CD4-positive, alpha-beta memory T cell (primary cell): ENCODE data around the gene LAMTOR2. TPM values are rescaled to one million over a fixed set of nuclear protein-coding genes. Genes with fewer than 3 reads are reported as not detected.

Experiments
- CTCF ChIA-PET: fragments of 350-600 bp; sonication (Branson Sonifier 250); formaldehyde crosslinking; loops from one replicate; lab custom pipeline; 2021; ENCODE audit warnings: inconsistent platforms; ENCODE audit not compliant: partially characterized antibody; lab: Charles Lee
- POLR2A ChIA-PET: fragments of 350-600 bp; sonication (Branson Sonifier 250); formaldehyde crosslinking; loops from one replicate; lab custom pipeline; 2021; ENCODE audit not compliant: partially characterized antibody; lab: Charles Lee
- DNase-seq, 5 donors: peaks; one replicate each; pipeline versions ENCODE4 v3.0.0 to v3.0.0-alpha.2; 2020 to 2022; ENCODE audit warnings: mixed read lengths in 1 of 5
- H3K27ac ChIP-seq: one replicate; pipeline ENCODE4 v1.7.0; 2013; ENCODE audit warnings: low read depth, low read length
- H3K27me3 ChIP-seq: 2 replicates; pipeline ENCODE4 v1.7.0; 2013; ENCODE audit warnings: mild to moderate bottlenecking, low read length, moderate library complexity; ENCODE audit not compliant: insufficient read depth
- H3K36me3 ChIP-seq: 2 replicates; pipeline ENCODE4 v1.7.0; 2013; ENCODE audit warnings: mild to moderate bottlenecking, low read length, moderate library complexity; ENCODE audit not compliant: insufficient read depth
- H3K4me1 ChIP-seq: 2 replicates; pipeline ENCODE4 v1.7.0; 2013; ENCODE audit warnings: mild to moderate bottlenecking, low read length, moderate library complexity; ENCODE audit not compliant: insufficient read depth
- H3K4me3 ChIP-seq, 2 donors: one replicate each; pipeline ENCODE4 v1.7.0; 2013; ENCODE audit warnings: low read length in 2 of 2, mild to moderate bottlenecking in 1 of 2
- H3K9me3 ChIP-seq, 2 donors: one replicate each; pipeline ENCODE4 v1.7.0; 2013; ENCODE audit warnings: low read length in 2 of 2, control low read depth in 1 of 2; ENCODE audit not compliant: control insufficient read depth in 1 of 2
- H3K27ac Mint-ChIP-seq, 7 donors: one replicate each; pipeline ENCODE4 v1.8.0; 2020 to 2021; ENCODE audit warnings: mixed read lengths in 7 of 7, mild to moderate bottlenecking in 6 of 7, inconsistent platforms in 3 of 7, moderate library complexity in 3 of 7
- H3K27me3 Mint-ChIP-seq, 2 donors: one replicate each; pipeline ENCODE4 v1.8.0; 2020 to 2021; ENCODE audit warnings: mixed read lengths in 2 of 2
- H3K36me3 Mint-ChIP-seq, 2 donors: one replicate each; pipeline ENCODE4 v1.8.0; 2020 to 2021; ENCODE audit warnings: mixed read lengths in 2 of 2, inconsistent platforms in 1 of 2, mild to moderate bottlenecking in 1 of 2
- H3K4me1 Mint-ChIP-seq, 4 donors: one replicate each; pipeline ENCODE4 v1.8.0; 2020 to 2021; ENCODE audit warnings: mixed read lengths in 4 of 4, mild to moderate bottlenecking in 1 of 4
- H3K4me3 Mint-ChIP-seq, 8 donors: one replicate each; pipeline ENCODE4 v1.8.0; 2020 to 2021; ENCODE audit warnings: mixed read lengths in 8 of 8, mild to moderate bottlenecking in 7 of 8, moderate library complexity in 6 of 8, inconsistent platforms in 3 of 8
- H3K9me3 Mint-ChIP-seq, 8 donors: one replicate each; pipeline ENCODE4 v1.8.0; 2020 to 2021; ENCODE audit warnings: mixed read lengths in 8 of 8, mild to moderate bottlenecking in 5 of 8, inconsistent platforms in 3 of 8, moderate library complexity in 1 of 8
- intact Hi-C: fragments of 100-400 bp; cut with micrococcal nuclease; formaldehyde crosslinking; loops from one replicate; pipeline ENCODE4 v1.15.1; 2023
- polyA plus RNA-seq, 2 donors: library from polyadenylated mRNA; unstranded; fragments of 300-500 nt; fragmentation: Illumina TruSeq; gene quantifications; one replicate each; pipeline ENCODE4 v1.2.3, GENCODE V29; 2021
- total RNA-seq, 2 experiments: library from RNA; stranded (reverse); gene quantifications; one replicate each; pipeline ENCODE4 v1.2.3, GENCODE V29; 2021

Gene LAMTOR2
- total and polyA plus RNA-seq, 4 experiments from 2014 or later = 33.0 to 151 (median 86.0) TPM

DNA sequence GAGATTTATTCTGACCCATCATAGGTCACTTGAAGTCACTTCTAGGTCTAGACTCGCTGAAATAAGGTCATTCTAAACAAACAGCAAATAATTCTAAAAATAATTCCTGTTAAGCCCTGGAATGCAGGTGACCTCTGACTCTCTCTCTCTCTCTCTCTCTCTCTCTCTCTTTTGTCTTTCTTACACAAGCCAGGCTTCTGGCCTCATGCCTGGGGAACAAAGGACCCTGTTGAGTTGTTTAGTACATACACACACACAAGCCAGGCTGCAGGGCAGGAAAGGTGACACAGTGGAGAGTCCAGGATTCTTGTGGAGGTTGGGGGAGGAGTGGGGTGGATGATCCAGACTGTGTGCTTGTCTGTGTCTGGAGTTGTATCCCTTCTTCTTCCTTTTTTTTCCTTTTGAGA lies 31.7 kb downstream of the LAMTOR2 start:
- Histone ChIP-seq H3K4me3 (no peak overlapping the region), H3K27me3 (peaks cover 10% of the 10 kb centered on the region), H3K27ac (no peak overlapping the region), H3K36me3 (no peaks in the 10 kb centered on the region), H3K9me3 (no peaks in the 10 kb centered on the region), H3K4me1 (peaks cover 17% of the 10 kb centered on the region)
- no peak overlapping the region for H3K27ac Mint-ChIP-seq
- peak overlapping the region in 1 of 8 donors; percentile 64 for H3K4me3 Mint-ChIP-seq
- no peaks in the 10 kb centered on the region for H3K36me3 Mint-ChIP-seq
- ChIA-PET CTCF (interaction anchor here (0.7 kb wide), 1 partner anchor 45 kb away, joined by 3 read pairs; no protein-coding TSS in a partner anchor), POLR2A (no interaction called here)
- peaks cover 14 to 16% of the 10 kb centered on the region in 2 donors for H3K27me3 Mint-ChIP-seq
- H3K4me1 Mint-ChIP-seq = peaks cover 11 to 22% (median 16%) of the 10 kb centered on the region in 4 donors
- intact Hi-C loops = no loop called here
- no peak for DNase-seq
- no peaks in the 10 kb centered on the region for H3K9me3 Mint-ChIP-seq

DNA sequence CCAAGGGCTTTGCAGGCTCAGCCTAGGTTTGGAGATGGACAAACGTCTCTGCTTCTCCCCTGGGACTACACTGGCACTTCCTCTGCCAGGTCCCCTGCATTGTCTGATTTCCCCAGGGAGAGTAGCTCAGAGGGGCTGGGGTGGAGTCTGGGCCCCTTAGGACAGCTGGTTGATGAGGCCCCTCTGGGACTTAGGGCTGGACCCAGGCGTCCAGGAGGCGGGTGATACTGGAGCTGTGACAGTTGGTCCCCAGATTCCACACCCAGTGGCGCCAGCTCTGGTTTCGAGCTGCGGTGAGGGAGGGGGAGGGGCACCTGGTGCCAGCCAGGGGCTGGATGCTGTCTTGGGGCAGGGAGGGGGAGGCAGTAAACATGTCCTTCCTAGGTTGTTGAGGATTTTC lies 35.1 kb downstream of the LAMTOR2 start:
- Histone ChIP-seq H3K27ac (no peak overlapping the region), H3K4me1 (no peaks in the 10 kb centered on the region), H3K27me3 (no peaks in the 10 kb centered on the region), H3K4me3 (no peak overlapping the region), H3K36me3 (no peaks in the 10 kb centered on the region), H3K9me3 (no peaks in the 10 kb centered on the region)
- Mint-ChIP-seq H3K4me3 (no peak overlapping the region), H3K4me1 (peaks cover 6 to 14% (median 7%) of the 10 kb centered on the region in 4 donors), H3K36me3 (no peaks in the 10 kb centered on the region), H3K9me3 (no peaks in the 10 kb centered on the region), H3K27ac (no peak overlapping the region), H3K27me3 (peaks cover 6 to 9% of the 10 kb centered on the region in 2 donors)
- ChIA-PET POLR2A (interaction anchor here (1.4 to 19.7 kb wide), 2 partner anchors 32 to 136 kb away, joined by 3 to 527 read pairs; partner anchors contain the start of gene LMNA), CTCF (interaction anchor here (1.1 to 18.7 kb wide), 12 partner anchors 10 to 135 kb away, joined by 3 to 716 read pairs (median 5); partner anchors contain the start of gene PMF1)
- intact Hi-C loops = loop anchor here (1.0 to 10.0 kb wide), 4 partner anchors 41 to 415 kb away; partner anchors contain the start of gene MEF2D
- no peak for DNase-seq

DNA sequence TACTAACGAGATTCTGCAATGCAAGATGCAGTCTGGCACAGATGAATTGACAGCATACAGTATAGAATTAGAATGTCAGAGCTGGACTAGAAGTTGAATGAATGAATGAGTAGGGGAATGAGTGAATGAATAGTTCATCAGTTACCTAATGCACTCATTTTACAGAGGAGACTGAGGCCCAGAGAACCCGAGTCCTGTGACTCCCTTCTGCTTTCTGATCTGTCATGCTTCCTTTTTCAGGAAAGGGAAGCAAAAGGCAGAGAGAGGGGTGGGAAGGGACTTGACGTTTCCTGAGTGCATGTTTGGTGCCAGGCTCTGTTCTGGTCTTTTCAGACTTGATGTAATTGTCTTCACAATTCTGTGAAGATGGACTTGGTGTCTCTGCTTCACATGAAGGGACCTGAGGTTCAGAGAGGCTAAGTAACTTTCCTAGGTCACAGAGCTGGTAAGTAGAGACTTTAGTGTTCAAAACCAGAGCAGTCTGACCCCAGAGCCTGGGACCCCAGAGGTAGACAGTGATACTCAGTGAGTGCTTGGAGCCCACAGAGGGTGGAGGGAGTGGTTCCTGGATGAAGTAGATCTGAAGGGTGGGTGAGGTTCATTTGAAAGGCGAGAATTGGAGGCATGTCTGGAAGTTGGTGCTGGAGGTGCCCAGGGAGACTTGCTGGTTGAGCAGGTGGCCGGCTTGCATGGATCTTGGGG lies 35.7 kb downstream of the LAMTOR2 start:
- peak overlapping the region in 1 of 8 donors; percentile 16 for H3K4me3 Mint-ChIP-seq

DNA sequence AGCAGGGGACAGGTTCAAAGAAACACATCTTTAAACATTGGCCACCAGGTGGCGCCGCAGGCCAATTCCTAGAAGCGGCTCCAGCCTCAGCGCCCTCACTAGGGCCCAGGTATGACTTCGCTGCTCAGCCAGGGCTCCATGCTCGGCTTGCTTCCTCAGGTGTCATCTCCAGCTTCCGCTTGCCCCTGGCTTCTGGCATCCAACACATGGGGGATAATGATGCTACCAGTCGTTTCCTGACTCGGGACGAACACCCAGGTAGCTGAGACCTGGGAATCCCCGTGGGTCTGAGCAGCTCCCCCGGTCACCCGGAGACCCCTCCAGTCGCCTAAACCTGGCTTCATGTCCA lies 36.2 kb downstream of the LAMTOR2 start:
- Histone ChIP-seq H3K9me3 (no peaks in the 10 kb centered on the region), H3K4me1 (peaks cover 6% of the 10 kb centered on the region), H3K27me3 (no peaks in the 10 kb centered on the region), H3K36me3 (no peaks in the 10 kb centered on the region), H3K27ac (no peak overlapping the region), H3K4me3 (no peak overlapping the region)
- Mint-ChIP-seq H3K27ac (peak overlapping the region in 5 of 7 donors; percentile 11 to 79 (median 61)), H3K27me3 (peaks cover 6 to 7% of the 10 kb centered on the region in 2 donors), H3K4me1 (peaks cover 6 to 18% (median 12%) of the 10 kb centered on the region in 4 donors), H3K9me3 (no peaks in the 10 kb centered on the region), H3K4me3 (peak overlapping the region in 1 of 8 donors; percentile 16), H3K36me3 (no peaks in the 10 kb centered on the region)
- intact Hi-C loops = loop anchor here (1.0 to 10.0 kb wide), 4 partner anchors 39 to 414 kb away; partner anchors contain the start of gene MEF2D
- peak; percentile 78 to 84 (median 81) for DNase-seq
- ChIA-PET CTCF (interaction anchor here (0.8 to 18.7 kb wide), 18 partner anchors 9 to 227 kb away, joined by 3 to 716 read pairs (median 4); partner anchors contain the start of gene PMF1), POLR2A (interaction anchor here (1.4 to 19.7 kb wide), 2 partner anchors 31 to 135 kb away, joined by 3 to 527 read pairs; partner anchors contain the start of gene LMNA)

More for the DNA sequence above, 35.7 kb downstream of the LAMTOR2 start:
- H3K9me3 ChIP-seq = no peaks in the 10 kb centered on the region
- H3K4me1 Mint-ChIP-seq = peaks cover 6 to 14% (median 8%) of the 10 kb centered on the region in 4 donors
- no peaks in the 10 kb centered on the region for H3K36me3 Mint-ChIP-seq
- H3K27ac ChIP-seq = no peak overlapping the region
- H3K4me3 ChIP-seq = no peak overlapping the region
- H3K27me3 ChIP-seq = no peaks in the 10 kb centered on the region
- peaks cover under 1% of the 10 kb centered on the region for H3K4me1 ChIP-seq
- H3K9me3 Mint-ChIP-seq = no peaks in the 10 kb centered on the region
- peaks cover 6 to 8% of the 10 kb centered on the region in 2 donors for H3K27me3 Mint-ChIP-seq
- intact Hi-C loops = loop anchor here (1.0 to 10.0 kb wide), 4 partner anchors 40 to 415 kb away; partner anchors contain the start of gene MEF2D
- ChIA-PET CTCF (interaction anchor here (0.8 to 18.7 kb wide), 19 partner anchors 9 to 227 kb away, joined by 3 to 716 read pairs (median 4); partner anchors contain the start of gene PMF1), POLR2A (interaction anchor here (1.4 to 19.7 kb wide), 2 partner anchors 32 to 135 kb away, joined by 3 to 527 read pairs; partner anchors contain the start of gene LMNA)
- H3K27ac Mint-ChIP-seq = peak overlapping the region in 3 of 7 donors; percentile 11 to 73 (median 62)
- DNase-seq = no peak
- no peaks in the 10 kb centered on the region for H3K36me3 ChIP-seq

DNA sequence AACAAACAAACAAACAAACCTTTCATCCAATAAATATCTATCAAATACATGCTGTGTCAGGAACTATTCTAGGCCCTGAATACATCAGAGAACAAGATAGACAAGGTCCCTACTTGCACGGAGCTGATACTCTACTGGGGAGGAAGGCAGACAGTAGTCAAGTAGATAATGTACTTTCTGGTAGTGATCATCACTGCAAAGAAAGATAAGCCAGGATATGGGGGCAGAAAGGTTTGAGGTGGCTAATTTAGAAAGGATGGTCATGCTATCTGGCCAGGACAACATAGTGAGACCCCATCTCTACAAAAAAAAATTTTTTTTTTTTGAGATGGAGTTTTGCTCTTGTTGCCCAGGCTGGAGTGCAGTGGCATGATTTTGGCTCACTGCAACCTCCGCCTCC lies 37.0 kb downstream of the LAMTOR2 start:
- H3K4me1 ChIP-seq = peaks cover 14% of the 10 kb centered on the region
- Mint-ChIP-seq H3K27me3 (peaks cover 2 to 6% of the 10 kb centered on the region in 2 donors), H3K27ac (no peak overlapping the region), H3K4me1 (peaks cover 14 to 26% (median 20%) of the 10 kb centered on the region in 4 donors), H3K9me3 (no peaks in the 10 kb centered on the region), H3K4me3 (no peak overlapping the region), H3K36me3 (no peaks in the 10 kb centered on the region)
- H3K36me3 ChIP-seq = no peaks in the 10 kb centered on the region
- no peaks in the 10 kb centered on the region for H3K27me3 ChIP-seq
- peak in 1 of 5 donors; percentile 13 for DNase-seq
- no peaks in the 10 kb centered on the region for H3K9me3 ChIP-seq
- POLR2A ChIA-PET = interaction anchor here (19.7 kb wide), 1 partner anchor 30 kb away, joined by 527 read pairs; the partner anchor contains the start of gene LMNA
- intact Hi-C loops = loop anchor here (10.0 kb wide), 1 partner anchor 413 kb away; the partner anchor contains the start of gene MEF2D
- H3K4me3 ChIP-seq = no peak overlapping the region
- H3K27ac ChIP-seq = no peak overlapping the region
- CTCF ChIA-PET = interaction anchor here (1.4 to 18.7 kb wide), 7 partner anchors 12 to 133 kb away, joined by 4 to 716 read pairs (median 7); no protein-coding TSS in a partner anchor

DNA sequence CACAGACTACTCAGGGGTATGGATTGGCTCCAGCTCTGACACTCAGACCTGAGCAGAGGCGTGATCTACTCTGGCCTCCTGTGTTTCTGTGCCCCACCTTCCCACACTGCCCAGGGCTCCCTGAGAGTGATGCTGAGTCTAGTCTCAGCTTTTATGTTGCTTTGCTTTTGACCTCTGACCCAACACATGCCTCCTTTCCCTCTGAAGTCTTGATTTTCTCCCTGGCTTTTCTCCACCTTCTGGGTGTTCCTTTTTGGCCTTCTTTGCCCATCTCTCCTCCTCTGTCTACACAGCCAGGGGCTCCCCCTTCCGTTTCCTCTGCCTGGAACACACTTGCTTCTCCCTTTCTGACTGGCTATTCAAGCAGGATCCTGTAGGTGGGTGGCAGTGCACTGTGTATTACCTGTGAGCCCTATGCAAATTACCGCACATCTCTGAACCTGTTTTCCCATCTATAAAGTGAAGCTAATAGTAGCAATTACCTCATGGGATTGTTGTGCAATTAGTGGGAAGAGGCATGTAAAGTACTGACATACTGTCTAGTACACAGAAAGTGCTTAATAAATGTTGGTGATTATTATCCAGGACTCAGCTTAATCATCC lies 41.4 kb downstream of the LAMTOR2 start:
- H3K27ac Mint-ChIP-seq = peak overlapping the region; percentile 90 to 100 (median 99)
- CTCF ChIA-PET = interaction anchor here (0.7 to 18.7 kb wide), 17 partner anchors 9 to 323 kb away, joined by 3 to 716 read pairs (median 6); partner anchors contain the start of genes LMNA and PMF1
- H3K4me3 ChIP-seq = no peak overlapping the region
- no peaks in the 10 kb centered on the region for H3K27me3 ChIP-seq
- peaks cover 0 to 3% (median 0%) of the 10 kb centered on the region in 8 donors for H3K9me3 Mint-ChIP-seq
- H3K36me3 Mint-ChIP-seq = peaks cover 0 to 4% of the 10 kb centered on the region in 2 donors
- intact Hi-C loops = loop anchor here (1.0 to 10.0 kb wide), 5 partner anchors 10 to 409 kb away; partner anchors contain the start of genes LMNA and MEF2D
- no peak for DNase-seq
- peaks cover 3 to 4% of the 10 kb centered on the region in 2 donors for H3K27me3 Mint-ChIP-seq
- no peaks in the 10 kb centered on the region for H3K36me3 ChIP-seq
- peaks cover 39 to 54% (median 44%) of the 10 kb centered on the region in 4 donors for H3K4me1 Mint-ChIP-seq
- no peaks in the 10 kb centered on the region for H3K9me3 ChIP-seq
- H3K4me3 Mint-ChIP-seq = peak overlapping the region in 7 of 8 donors; percentile 39 to 85 (median 80)
- POLR2A ChIA-PET = interaction anchor here (1.2 to 19.7 kb wide), 5 partner anchors 10 to 187 kb away, joined by 3 to 527 read pairs (median 6); partner anchors contain the start of genes LMNA, PMF1 and SMG5
- peak overlapping the region; percentile 78 for H3K27ac ChIP-seq
- H3K4me1 ChIP-seq = peaks cover 37% of the 10 kb centered on the region
